Measurements from ENCODE around the gene ABCC2. TPM values are rescaled to one million over a fixed set of nuclear protein-coding genes. Genes with fewer than 3 reads are reported as not detected.

The ABCC2 gene
- total and polyA plus RNA-seq, 4 donors = 0.44 to 0.68 (median 0.58) TPM

GRCh38 chr10:99768556-99768955, 13.9 kb upstream of the ABCC2 start:
- H3K27me3 ChIP-seq (ENCODE audit: control insufficient read depth, insufficient read depth, low read length) = no peaks in the 10 kb centered on the region
- 15% methylated on average over 1 of the region's 2 CpGs for WGBS (ENCODE audit: insufficient coverage)
- no peak overlapping the region for H3K4me3 ChIP-seq (ENCODE audit: low read depth, low read length)
- no peaks in the 10 kb centered on the region for H3K9me3 ChIP-seq (ENCODE audit: control insufficient read depth, insufficient read depth, low read length)
- peak in 1 of 6 donors; percentile 17 for DNase-seq (ENCODE audit: low read depth in 4 of 6, low spot score in 6 of 6)
- H3K4me1 ChIP-seq (ENCODE audit: control insufficient read depth, insufficient read depth, low read length) = no peaks in the 10 kb centered on the region
- H3K36me3 ChIP-seq (ENCODE audit: control insufficient read depth, insufficient read depth, low read length) = no peaks in the 10 kb centered on the region
- H3K27ac ChIP-seq (ENCODE audit: low read depth, low read length) = no peak overlapping the region

GRCh38 chr10:99769706-99770105, 12.7 kb upstream of the ABCC2 start:
- Histone ChIP-seq H3K27me3 (ENCODE audit: control insufficient read depth, insufficient read depth, low read length) (no peaks in the 10 kb centered on the region), H3K4me1 (ENCODE audit: control insufficient read depth, insufficient read depth, low read length) (no peaks in the 10 kb centered on the region), H3K9me3 (ENCODE audit: control insufficient read depth, insufficient read depth, low read length) (peaks cover 3% of the 10 kb centered on the region), H3K36me3 (ENCODE audit: control insufficient read depth, insufficient read depth, low read length) (no peaks in the 10 kb centered on the region), H3K27ac (ENCODE audit: low read depth, low read length) (no peak overlapping the region), H3K4me3 (ENCODE audit: low read depth, low read length) (no peak overlapping the region)
- DNase-seq (ENCODE audit: low read depth in 4 of 6, low spot score in 6 of 6) = no peak
- 83% methylated on average over 3 of the region's 5 CpGs for WGBS (ENCODE audit: insufficient coverage)

- Histone ChIP-seq H3K27me3 (ENCODE audit: control insufficient read depth, insufficient read depth, low read length) (no peaks in the 10 kb centered on the region), H3K36me3 (ENCODE audit: control insufficient read depth, insufficient read depth, low read length) (no peaks in the 10 kb centered on the region), H3K4me1 (ENCODE audit: control insufficient read depth, insufficient read depth, low read length) (no peaks in the 10 kb centered on the region), H3K27ac (ENCODE audit: low read depth, low read length) (no peak overlapping the region), H3K9me3 (ENCODE audit: control insufficient read depth, insufficient read depth, low read length) (peaks cover 3% of the 10 kb centered on the region), H3K4me3 (ENCODE audit: low read depth, low read length) (no peak overlapping the region)
- DNase-seq (ENCODE audit: low read depth in 4 of 6, low spot score in 6 of 6) = no peak
- 83% methylated on average over 1 of the region's 4 CpGs for WGBS (ENCODE audit: insufficient coverage)
These were observed 11.9 kb upstream of the ABCC2 start for GRCh38 chr10:99770408-99771045.

GRCh38 chr10:99775850-99776249, 6.6 kb upstream of the ABCC2 start:
- Histone ChIP-seq H3K36me3 (ENCODE audit: control insufficient read depth, insufficient read depth, low read length) (no peaks in the 10 kb centered on the region), H3K4me1 (ENCODE audit: control insufficient read depth, insufficient read depth, low read length) (no peaks in the 10 kb centered on the region), H3K4me3 (ENCODE audit: low read depth, low read length) (no peak overlapping the region), H3K9me3 (ENCODE audit: control insufficient read depth, insufficient read depth, low read length) (peaks cover 3% of the 10 kb centered on the region), H3K27ac (ENCODE audit: low read depth, low read length) (no peak overlapping the region), H3K27me3 (ENCODE audit: control insufficient read depth, insufficient read depth, low read length) (no peaks in the 10 kb centered on the region)
- no peak for DNase-seq (ENCODE audit: low read depth in 4 of 6, low spot score in 6 of 6)

- Histone ChIP-seq H3K36me3 (ENCODE audit: control insufficient read depth, insufficient read depth, low read length) (no peaks in the 10 kb centered on the region), H3K4me1 (ENCODE audit: control insufficient read depth, insufficient read depth, low read length) (no peaks in the 10 kb centered on the region), H3K4me3 (ENCODE audit: low read depth, low read length) (no peak overlapping the region), H3K27me3 (ENCODE audit: control insufficient read depth, insufficient read depth, low read length) (no peaks in the 10 kb centered on the region), H3K9me3 (ENCODE audit: control insufficient read depth, insufficient read depth, low read length) (peaks cover 3% of the 10 kb centered on the region), H3K27ac (ENCODE audit: low read depth, low read length) (no peak overlapping the region)
- DNase-seq (ENCODE audit: low read depth in 4 of 6, low spot score in 6 of 6) = no peak
- no CpG with 5 or more reads among the region's 1 CpG for WGBS (ENCODE audit: insufficient coverage)
These were observed 4.3 kb upstream of the ABCC2 start for GRCh38 chr10:99777918-99778714.

- no peak overlapping the region for H3K4me3 ChIP-seq (ENCODE audit: low read depth, low read length)
- no peaks in the 10 kb centered on the region for H3K27me3 ChIP-seq (ENCODE audit: control insufficient read depth, insufficient read depth, low read length)
- no peaks in the 10 kb centered on the region for H3K36me3 ChIP-seq (ENCODE audit: control insufficient read depth, insufficient read depth, low read length)
- no peaks in the 10 kb centered on the region for H3K9me3 ChIP-seq (ENCODE audit: control insufficient read depth, insufficient read depth, low read length)
- H3K4me1 ChIP-seq (ENCODE audit: control insufficient read depth, insufficient read depth, low read length) = no peaks in the 10 kb centered on the region
- DNase-seq (ENCODE audit: low read depth in 4 of 6, low spot score in 6 of 6) = no peak
- H3K27ac ChIP-seq (ENCODE audit: low read depth, low read length) = peak overlapping the region; percentile 25
- WGBS (ENCODE audit: insufficient coverage) = 40% methylated on average over 1 of the region's 4 CpGs
These were observed 3.1 kb upstream of the ABCC2 start for GRCh38 chr10:99779335-99779734.

- H3K4me3 ChIP-seq (ENCODE audit: low read depth, low read length) = no peak overlapping the region
- no peaks in the 10 kb centered on the region for H3K4me1 ChIP-seq (ENCODE audit: control insufficient read depth, insufficient read depth, low read length)
- no peaks in the 10 kb centered on the region for H3K36me3 ChIP-seq (ENCODE audit: control insufficient read depth, insufficient read depth, low read length)
- H3K27me3 ChIP-seq (ENCODE audit: control insufficient read depth, insufficient read depth, low read length) = no peaks in the 10 kb centered on the region
- no peak for DNase-seq (ENCODE audit: low read depth in 4 of 6, low spot score in 6 of 6)
- WGBS (ENCODE audit: insufficient coverage) = 90% methylated on average over 3 of the region's 5 CpGs
- no peaks in the 10 kb centered on the region for H3K9me3 ChIP-seq (ENCODE audit: control insufficient read depth, insufficient read depth, low read length)
- no peak overlapping the region for H3K27ac ChIP-seq (ENCODE audit: low read depth, low read length)
These were observed 558 bp upstream of the ABCC2 start for GRCh38 chr10:99781734-99782429.

- Histone ChIP-seq H3K36me3 (ENCODE audit: control insufficient read depth, insufficient read depth, low read length) (no peaks in the 10 kb centered on the region), H3K27ac (ENCODE audit: low read depth, low read length) (no peak overlapping the region), H3K9me3 (ENCODE audit: control insufficient read depth, insufficient read depth, low read length) (no peaks in the 10 kb centered on the region), H3K4me3 (ENCODE audit: low read depth, low read length) (no peak overlapping the region), H3K4me1 (ENCODE audit: control insufficient read depth, insufficient read depth, low read length) (no peaks in the 10 kb centered on the region), H3K27me3 (ENCODE audit: control insufficient read depth, insufficient read depth, low read length) (no peaks in the 10 kb centered on the region)
- peak in 3 of 6 donors; percentile 1 to 38 (median 28) for DNase-seq (ENCODE audit: low read depth in 4 of 6, low spot score in 6 of 6)
- 79% methylated on average over 6 of the region's 7 CpGs for WGBS (ENCODE audit: insufficient coverage)
These were observed 1.7 kb downstream of the ABCC2 start for GRCh38 chr10:99784016-99784726.

GRCh38 chr10:99784727-99785441, 2.4 kb downstream of the ABCC2 start:
- Histone ChIP-seq H3K36me3 (ENCODE audit: control insufficient read depth, insufficient read depth, low read length) (no peaks in the 10 kb centered on the region), H3K9me3 (ENCODE audit: control insufficient read depth, insufficient read depth, low read length) (no peaks in the 10 kb centered on the region), H3K27me3 (ENCODE audit: control insufficient read depth, insufficient read depth, low read length) (no peaks in the 10 kb centered on the region), H3K27ac (ENCODE audit: low read depth, low read length) (no peak overlapping the region), H3K4me3 (ENCODE audit: low read depth, low read length) (no peak overlapping the region), H3K4me1 (ENCODE audit: control insufficient read depth, insufficient read depth, low read length) (no peaks in the 10 kb centered on the region)
- WGBS (ENCODE audit: insufficient coverage) = 82% methylated on average over 4 of the region's 6 CpGs
- peak in 1 of 6 donors; percentile 1 for DNase-seq (ENCODE audit: low read depth in 4 of 6, low spot score in 6 of 6)
